Brain microvascular endothelial cell (primary cell): ENCODE data around the gene CACNA1S.

ENCODE experiments used
- DNase-seq: peaks from one replicate; pipeline ENCODE4 v3.0.0-alpha.2; 2020
- H3K27ac ChIP-seq: fragments of 250-450 bp; sonication (Bioruptor Pico); 2 replicates; pipeline ENCODE4 v1.5.1; 2020; ENCODE audit warnings: mild to moderate bottlenecking, moderate library complexity
- H3K27me3 ChIP-seq: fragments of 250-450 bp; sonication (Bioruptor Pico); replicated peaks from 2 replicates; pipeline ENCODE4 v1.5.1; 2020; ENCODE audit warnings: mild to moderate bottlenecking
- H3K36me3 ChIP-seq: fragments of 250-450 bp; sonication (Bioruptor Pico); replicated peaks from 2 replicates; pipeline ENCODE4 v1.5.1; 2020; ENCODE audit warnings: mild to moderate bottlenecking
- H3K4me3 ChIP-seq: 2 replicates; pipeline ENCODE4 v1.5.1; 2011; ENCODE audit warnings: low read depth, mild to moderate bottlenecking, control low read depth, low read length, moderate library complexity
- in situ Hi-C: cut with HindIII; loops from 2 replicates; pipeline ENCODE4 v1.10.0; 2017; ENCODE audit warnings: low sequenced_read_pairs, low pct_ligation_motif_present
- TF ChIP-seq, protein P1 (sequence below): IDR thresholded peaks from 2 replicates; pipeline ENCODE4 v1.5.1; 2011; ENCODE audit warnings: low read depth, mild to moderate bottlenecking, moderate library complexity, low read length, control low read depth, inconsistent platforms; ENCODE audit errors: missing control alignments

CACNA1S gene

DNA sequence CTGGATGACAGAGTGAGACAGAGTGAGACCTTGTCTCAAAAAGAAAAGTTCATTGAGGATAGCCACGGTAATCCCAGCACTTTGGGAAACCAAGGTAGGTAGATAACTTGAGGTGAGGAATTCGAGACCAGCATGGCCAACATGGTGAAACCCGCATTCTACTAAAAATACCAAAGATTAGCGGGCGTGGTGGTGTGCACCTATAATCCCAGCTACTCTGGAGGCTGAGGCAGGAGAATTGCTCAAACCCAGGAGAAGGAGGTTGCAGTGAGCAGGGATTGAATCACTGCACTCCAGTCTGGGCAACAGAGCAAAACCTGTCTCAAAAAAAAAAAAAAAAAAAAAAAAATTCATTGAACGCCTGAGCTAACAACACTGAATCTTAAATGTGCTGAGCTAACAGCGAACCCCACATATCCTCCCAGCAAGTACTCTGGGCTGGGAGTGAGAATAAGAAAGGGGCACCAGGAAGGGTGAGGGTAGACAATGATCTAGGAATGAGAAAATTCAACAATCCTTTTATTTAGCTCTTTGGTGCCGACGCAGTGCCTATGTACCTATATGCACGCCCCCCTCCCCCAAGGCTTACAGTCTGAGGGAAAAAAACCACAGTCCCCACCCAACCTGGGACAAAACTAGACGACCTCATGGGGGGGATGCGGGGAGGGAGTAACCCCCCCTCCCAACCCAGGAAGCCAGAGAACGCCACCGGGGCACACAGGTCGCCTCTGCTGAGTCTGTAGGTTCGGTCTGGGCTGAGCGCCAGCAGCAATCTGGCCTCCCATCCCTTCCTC lies 1.4 kb upstream of the CACNA1S start:
- peak overlapping the region; percentile 63 for H3K4me3 ChIP-seq
- TF ChIP-seq, protein P1, sequence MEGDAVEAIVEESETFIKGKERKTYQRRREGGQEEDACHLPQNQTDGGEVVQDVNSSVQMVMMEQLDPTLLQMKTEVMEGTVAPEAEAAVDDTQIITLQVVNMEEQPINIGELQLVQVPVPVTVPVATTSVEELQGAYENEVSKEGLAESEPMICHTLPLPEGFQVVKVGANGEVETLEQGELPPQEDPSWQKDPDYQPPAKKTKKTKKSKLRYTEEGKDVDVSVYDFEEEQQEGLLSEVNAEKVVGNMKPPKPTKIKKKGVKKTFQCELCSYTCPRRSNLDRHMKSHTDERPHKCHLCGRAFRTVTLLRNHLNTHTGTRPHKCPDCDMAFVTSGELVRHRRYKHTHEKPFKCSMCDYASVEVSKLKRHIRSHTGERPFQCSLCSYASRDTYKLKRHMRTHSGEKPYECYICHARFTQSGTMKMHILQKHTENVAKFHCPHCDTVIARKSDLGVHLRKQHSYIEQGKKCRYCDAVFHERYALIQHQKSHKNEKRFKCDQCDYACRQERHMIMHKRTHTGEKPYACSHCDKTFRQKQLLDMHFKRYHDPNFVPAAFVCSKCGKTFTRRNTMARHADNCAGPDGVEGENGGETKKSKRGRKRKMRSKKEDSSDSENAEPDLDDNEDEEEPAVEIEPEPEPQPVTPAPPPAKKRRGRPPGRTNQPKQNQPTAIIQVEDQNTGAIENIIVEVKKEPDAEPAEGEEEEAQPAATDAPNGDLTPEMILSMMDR: no peak
- no peak overlapping the region for H3K27ac ChIP-seq
- DNase-seq: no peak
- in situ Hi-C loops: no loop called here
- no peaks in the 10 kb centered on the region for H3K36me3 ChIP-seq
- H3K27me3 ChIP-seq: no peaks in the 10 kb centered on the region

DNA sequence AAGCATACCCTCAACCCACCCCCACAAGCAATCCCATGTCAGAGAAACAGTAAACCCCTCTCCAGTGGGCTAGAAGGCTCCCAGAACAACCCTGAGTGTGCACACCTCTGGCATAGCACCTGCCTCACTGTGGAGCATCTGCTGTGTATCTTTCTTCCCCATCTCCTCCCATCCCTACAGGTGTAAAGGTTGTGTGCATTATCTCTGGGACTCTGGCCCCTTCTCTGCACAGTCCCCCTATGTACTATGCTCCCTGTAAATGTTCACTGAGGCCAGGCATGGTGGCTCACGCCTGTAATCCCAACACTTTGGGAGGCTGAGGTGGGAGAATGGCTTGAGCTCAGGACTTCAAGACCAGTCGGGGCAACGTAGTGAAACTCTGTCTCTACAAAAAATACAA lies 700 bp upstream of the CACNA1S start:
- no peaks in the 10 kb centered on the region for H3K36me3 ChIP-seq
- in situ Hi-C loops: no loop called here
- H3K27me3 ChIP-seq: no peaks in the 10 kb centered on the region
- no peak overlapping the region for H3K27ac ChIP-seq
- no peak overlapping the region for H3K4me3 ChIP-seq
- DNase-seq: no peak
- TF ChIP-seq, protein P1: no peak

DNA sequence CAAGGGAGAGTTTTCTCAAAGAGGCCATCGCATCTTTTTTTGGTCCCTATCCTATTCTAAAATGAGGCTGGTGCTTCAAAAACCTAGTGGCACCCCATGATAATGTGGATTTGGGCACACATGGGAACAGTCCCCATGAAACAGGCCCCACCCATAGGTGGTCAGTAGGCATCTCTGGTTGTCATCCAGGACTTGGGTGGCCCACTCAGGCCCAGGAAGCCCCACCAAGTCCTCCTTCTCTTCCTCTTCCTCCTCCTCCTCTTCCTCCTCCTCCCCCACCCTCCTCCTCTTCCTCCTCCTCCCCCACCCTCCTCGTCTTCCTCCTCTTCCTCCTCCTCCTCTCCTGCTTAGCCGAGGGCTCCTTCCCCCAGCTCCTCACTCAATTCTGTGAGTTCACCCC lies 554 bp downstream of the CACNA1S start:
- Histone ChIP-seq H3K36me3 (no peaks in the 10 kb centered on the region), H3K27ac (no peak overlapping the region), H3K4me3 (no peak overlapping the region), H3K27me3 (no peaks in the 10 kb centered on the region)
- TF ChIP-seq, protein P1: no peak
- DNase-seq: no peak
- in situ Hi-C loops: no loop called here

DNA sequence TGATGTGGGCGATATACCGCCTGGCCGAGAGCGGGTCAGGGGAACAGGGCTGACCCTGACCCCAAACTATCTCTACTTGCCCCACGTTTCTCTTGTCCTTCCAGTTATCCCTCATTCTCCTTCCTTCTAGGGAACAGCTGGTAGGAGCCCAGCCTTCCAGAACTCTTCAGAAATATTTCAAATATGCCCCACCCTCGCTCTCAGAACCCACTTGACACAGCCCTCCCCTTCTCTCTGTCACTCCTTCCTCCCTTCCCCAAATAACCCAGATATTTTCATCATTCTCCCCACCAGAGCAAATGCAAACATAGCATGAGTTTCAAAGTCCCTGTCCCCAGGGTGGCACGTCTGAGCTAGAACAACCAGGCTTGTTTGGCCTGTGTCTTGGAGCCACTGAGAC lies 1.1 kb downstream of the CACNA1S start:
- TF ChIP-seq, protein P1: no peak
- in situ Hi-C loops: no loop called here
- no peak for DNase-seq
- H3K27me3 ChIP-seq: no peaks in the 10 kb centered on the region
- no peaks in the 10 kb centered on the region for H3K36me3 ChIP-seq
- no peak overlapping the region for H3K27ac ChIP-seq
- H3K4me3 ChIP-seq: no peak overlapping the region

DNA sequence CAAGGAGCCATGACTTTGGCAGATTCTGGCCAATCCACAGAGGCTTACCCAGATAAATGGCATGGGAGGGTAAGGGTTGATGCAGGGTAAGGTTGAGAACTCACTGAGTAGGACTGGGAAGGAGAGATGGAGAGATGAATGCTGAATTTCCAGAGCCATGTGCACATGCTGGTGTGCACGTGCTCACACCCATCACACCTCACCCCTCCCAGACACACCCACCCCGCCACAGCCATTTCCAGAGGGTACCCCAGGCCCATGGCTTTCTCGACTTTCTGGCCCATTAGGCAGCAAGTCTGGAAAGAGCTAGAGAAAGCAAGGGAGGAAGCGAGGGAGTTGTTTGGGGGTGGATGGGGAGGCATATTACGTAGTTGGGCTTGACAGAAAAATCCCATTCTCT lies 1.6 kb downstream of the CACNA1S start:
- TF ChIP-seq, protein P1: no peak
- no peak overlapping the region for H3K4me3 ChIP-seq
- no peak for DNase-seq
- H3K27me3 ChIP-seq: no peaks in the 10 kb centered on the region
- H3K36me3 ChIP-seq: no peaks in the 10 kb centered on the region
- in situ Hi-C loops: no loop called here
- H3K27ac ChIP-seq: no peak overlapping the region

DNA sequence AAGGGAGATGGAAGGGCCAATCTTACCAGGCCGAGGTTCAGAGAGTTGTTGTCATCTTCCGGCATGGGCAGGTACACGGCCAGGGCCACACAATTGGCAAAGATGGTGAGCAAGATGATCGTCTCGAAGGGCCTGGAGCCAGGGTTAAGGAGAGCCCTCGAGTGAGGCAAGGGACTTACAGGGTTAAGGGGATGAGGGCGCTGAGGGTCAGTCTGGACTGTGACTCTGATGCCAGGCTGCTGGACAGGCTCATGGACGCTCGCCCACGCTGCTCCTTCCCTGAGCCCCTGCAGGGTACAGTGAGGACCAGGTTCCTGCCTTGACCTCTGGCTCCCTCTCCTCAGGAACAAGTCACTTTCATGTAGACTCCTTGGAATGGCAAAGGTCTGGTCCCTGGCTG lies 2.1 kb downstream of the CACNA1S start:
- TF ChIP-seq, protein P1: no peak
- no peak overlapping the region for H3K27ac ChIP-seq
- no peaks in the 10 kb centered on the region for H3K27me3 ChIP-seq
- no peak overlapping the region for H3K4me3 ChIP-seq
- in situ Hi-C loops: no loop called here
- no peaks in the 10 kb centered on the region for H3K36me3 ChIP-seq
- no peak for DNase-seq
